ENCODE results near the gene FMO4.

DNA sequence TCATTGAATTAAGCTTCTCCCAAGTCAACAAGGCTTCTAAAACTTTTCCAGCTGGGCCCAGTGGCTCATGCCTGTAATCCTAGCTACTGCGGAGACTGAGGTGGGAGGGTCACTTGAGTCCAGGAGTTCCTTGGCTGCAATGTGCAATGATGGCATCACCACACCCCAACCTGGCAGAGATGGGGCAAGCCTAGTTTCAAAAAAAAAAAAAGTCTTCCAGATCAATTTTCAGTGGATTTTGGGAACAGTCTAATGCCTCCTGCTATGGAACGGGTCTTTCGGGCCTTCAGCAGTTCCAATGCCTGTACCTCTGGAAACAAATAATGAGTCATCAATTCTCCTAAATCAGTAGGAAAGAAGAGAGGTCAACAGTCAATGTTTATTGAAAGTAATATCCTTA, 38.0 kb downstream of the FMO4 start:
- no peak for TF ChIP-seq TEAD4 (IDR thresholded peaks at IDR 0.05)
- no peak for TF ChIP-seq CEBPB (IDR thresholded peaks at IDR 0.05)
- TF ChIP-seq EP300 (IDR thresholded peaks at IDR 0.05; ENCODE audit: borderline replicate concordance), result no peak
- TF ChIP-seq MAX (IDR thresholded peaks at IDR 0.05), result no peak
- TF ChIP-seq REST (IDR thresholded peaks at IDR 0.05; ENCODE audit: low read depth), result no peak
- TF ChIP-seq TAF1 (IDR thresholded peaks at IDR 0.05; ENCODE audit: low read depth), result no peak
- no peak for TF ChIP-seq CREB1 (IDR thresholded peaks at IDR 0.05; ENCODE audit: low read depth)
- no peak for TF ChIP-seq EGR1 (IDR thresholded peaks at IDR 0.05)
- TF ChIP-seq NFIC (IDR thresholded peaks at IDR 0.05), result no peak
- TF ChIP-seq, protein P1, sequence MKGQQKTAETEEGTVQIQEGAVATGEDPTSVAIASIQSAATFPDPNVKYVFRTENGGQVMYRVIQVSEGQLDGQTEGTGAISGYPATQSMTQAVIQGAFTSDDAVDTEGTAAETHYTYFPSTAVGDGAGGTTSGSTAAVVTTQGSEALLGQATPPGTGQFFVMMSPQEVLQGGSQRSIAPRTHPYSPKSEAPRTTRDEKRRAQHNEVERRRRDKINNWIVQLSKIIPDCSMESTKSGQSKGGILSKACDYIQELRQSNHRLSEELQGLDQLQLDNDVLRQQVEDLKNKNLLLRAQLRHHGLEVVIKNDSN (IDR thresholded peaks at IDR 0.05), result no peak
- TF ChIP-seq RAD21 (IDR thresholded peaks at IDR 0.05; ENCODE audit: low read depth), result no peak
- no peak for TF ChIP-seq TCF12 (IDR thresholded peaks at IDR 0.05; ENCODE audit: low read depth)
- no peak for TF ChIP-seq FOXM1 (IDR thresholded peaks at IDR 0.05; ENCODE audit: borderline replicate concordance, low read depth)

All from Ishikawa (cell line).